ENCODE measurements around the gene PARD6A. TPM values are rescaled to one million over a fixed set of nuclear protein-coding genes. Genes with fewer than 3 reads are reported as not detected.

PARD6A gene
- polyA plus RNA-seq, 1 donor (not counting 4 experiments of a cell fraction or from before 2014, with no cell fraction given) = 0.20 TPM

DNA sequence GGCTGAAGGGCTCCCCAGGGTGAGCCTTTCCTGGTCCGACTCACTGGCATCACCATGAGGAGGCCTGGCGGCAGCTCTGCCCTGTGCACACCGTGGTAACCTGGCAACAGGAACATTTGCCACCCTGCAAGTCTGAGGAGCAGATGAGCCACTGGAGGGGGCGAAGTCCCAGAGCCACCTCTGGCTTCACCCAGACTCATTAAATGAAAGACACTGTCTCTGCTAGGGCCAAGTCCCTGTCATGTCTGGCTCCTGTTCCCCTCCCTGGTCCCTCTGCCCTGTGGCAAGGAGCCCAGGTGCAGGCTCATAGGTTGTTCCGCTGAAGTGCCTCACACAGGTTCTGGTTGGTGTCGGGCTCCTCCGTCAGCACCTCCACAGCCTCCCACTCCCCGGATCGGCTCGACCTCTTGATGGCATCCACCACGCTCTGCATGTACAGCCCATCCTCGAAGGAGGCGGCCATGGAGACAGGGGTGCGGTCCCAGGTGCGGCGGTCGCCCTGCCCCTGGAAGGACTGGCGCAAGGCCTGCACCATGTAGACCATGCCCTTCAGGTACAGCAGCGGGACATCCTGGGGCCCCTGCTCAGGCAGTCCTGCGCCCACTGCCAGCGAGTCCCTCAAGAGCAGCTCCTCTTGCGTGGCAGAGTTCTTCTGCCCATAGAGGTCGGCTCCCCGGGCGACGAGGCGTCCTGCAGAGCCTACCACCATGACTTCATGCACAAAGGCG is 14.3 kb downstream of the PARD6A start:
- no peaks in the 10 kb centered on the region for H3K9me3 ChIP-seq (ENCODE audit: control insufficient read depth, low read depth, low read length)
- DNase-seq (ENCODE audit: low read depth, low spot score) (no peak), FAIRE-seq (no peak)
- H4K20me1 ChIP-seq (ENCODE audit: control insufficient read depth, extremely low read depth, insufficient read depth, low read length) = no peaks in the 10 kb centered on the region
- no peak overlapping the region for H3K9ac ChIP-seq (ENCODE audit: control insufficient read depth, extremely low read depth, insufficient read depth, low read length)
- no peaks in the 10 kb centered on the region for H3K27me3 ChIP-seq (ENCODE audit: control insufficient read depth, extremely low read depth, insufficient read depth, low read length)
- TF ChIP-seq EZH2 (IDR thresholded peaks at IDR 0.05; ENCODE audit: low read length) (no peak), CTCF (optimal IDR thresholded peaks at IDR 0.05 in 1 of 3, IDR thresholded peaks at IDR 0.05 in 1 of 3, conservative IDR thresholded peaks at IDR 0.05 in 1 of 3; ENCODE audit: extremely low read depth in 1 of 3, insufficient read depth in 2 of 3, low read length in 3 of 3) (no peak)
- no peak overlapping the region for H3K4me2 ChIP-seq (ENCODE audit: control insufficient read depth, extremely low read depth, insufficient read depth, low read depth, low read length)
- peaks cover 0 to 3% of the 10 kb centered on the region in 2 experiments for H3K36me3 ChIP-seq (ENCODE audit: control insufficient read depth in 2 of 2, extremely low read depth in 1 of 2, insufficient read depth in 2 of 2, low read length in 2 of 2)
- dilution Hi-C loops (cut with MboI; ENCODE audit: extremely low pct_ligation_motif_present, low sequenced_read_pairs) = no loop called here
- H3K4me1 ChIP-seq (ENCODE audit: control insufficient read depth, extremely low read depth, insufficient read depth, low read length) = peaks cover 13% of the 10 kb centered on the region
- no peak overlapping the region for H3K27ac ChIP-seq (ENCODE audit: control insufficient read depth, insufficient read depth, low read length)
- H2AFZ ChIP-seq (ENCODE audit: control insufficient read depth, low read length) = no peak overlapping the region
- no peaks in the 10 kb centered on the region for H3K9me1 ChIP-seq (ENCODE audit: control insufficient read depth, extremely low read depth, insufficient read depth, low read length)
- H3K79me2 ChIP-seq (ENCODE audit: control insufficient read depth, insufficient read depth, low read length) = no peaks in the 10 kb centered on the region
- no peak overlapping the region for H3K4me3 ChIP-seq (ENCODE audit: control insufficient read depth in 2 of 3, extremely low read depth in 1 of 3, insufficient read depth in 2 of 3, low read depth in 1 of 3, low read length in 3 of 3)

- DNase-seq (ENCODE audit: low read depth, low spot score) = no peak
- TF ChIP-seq CTCF (optimal IDR thresholded peaks at IDR 0.05 in 1 of 3, IDR thresholded peaks at IDR 0.05 in 1 of 3, conservative IDR thresholded peaks at IDR 0.05 in 1 of 3; ENCODE audit: extremely low read depth in 1 of 3, insufficient read depth in 2 of 3, low read length in 3 of 3) (no peak), EZH2 (IDR thresholded peaks at IDR 0.05; ENCODE audit: low read length) (no peak)
- Histone ChIP-seq H3K9me1 (ENCODE audit: control insufficient read depth, extremely low read depth, insufficient read depth, low read length) (no peaks in the 10 kb centered on the region), H3K27me3 (ENCODE audit: control insufficient read depth, extremely low read depth, insufficient read depth, low read length) (no peaks in the 10 kb centered on the region), H3K9ac (ENCODE audit: control insufficient read depth, extremely low read depth, insufficient read depth, low read length) (no peak overlapping the region), H3K79me2 (ENCODE audit: control insufficient read depth, insufficient read depth, low read length) (no peaks in the 10 kb centered on the region), H3K4me2 (ENCODE audit: control insufficient read depth, extremely low read depth, insufficient read depth, low read depth, low read length) (no peak overlapping the region), H3K9me3 (ENCODE audit: control insufficient read depth, low read depth, low read length) (no peaks in the 10 kb centered on the region), H3K36me3 (ENCODE audit: control insufficient read depth in 2 of 2, extremely low read depth in 1 of 2, insufficient read depth in 2 of 2, low read length in 2 of 2) (peaks cover 0 to 5% of the 10 kb centered on the region in 2 experiments), H3K4me1 (ENCODE audit: control insufficient read depth, extremely low read depth, insufficient read depth, low read length) (peaks cover 13% of the 10 kb centered on the region), H4K20me1 (ENCODE audit: control insufficient read depth, extremely low read depth, insufficient read depth, low read length) (no peaks in the 10 kb centered on the region), H3K27ac (ENCODE audit: control insufficient read depth, insufficient read depth, low read length) (no peak overlapping the region), H3K4me3 (ENCODE audit: control insufficient read depth in 2 of 3, extremely low read depth in 1 of 3, insufficient read depth in 2 of 3, low read depth in 1 of 3, low read length in 3 of 3) (no peak overlapping the region), H2AFZ (ENCODE audit: control insufficient read depth, low read length) (no peak overlapping the region)
- dilution Hi-C loops (cut with MboI; ENCODE audit: extremely low pct_ligation_motif_present, low sequenced_read_pairs) = no loop called here
- no peak for FAIRE-seq
Measured at GRCh38 chr16:67675579-67675935, 14.8 kb downstream of the PARD6A start.

All from keratinocyte (primary cell).